ENCODE measurements around the gene ARHGEF28.

ARHGEF28 gene

GRCh38 chr5:73625944-73626811, at the start of gene ARHGEF28:
ARHGEF28 (plus strand) TSS chr5:73626196; CDS start chr5:73684852, 58,656 bp downstream.
- DNase-seq (ENCODE audit: low read depth) = peak; percentile 52

- DNase-seq (ENCODE audit: low read depth) = peak; percentile 30
Observed at GRCh38 chr5:73582285-73583145, 43.5 kb upstream of the ARHGEF28 start.

- DNase-seq (ENCODE audit: low read depth) = no peak
Observed at GRCh38 chr5:73587923-73588322, 38.1 kb upstream of the ARHGEF28 start.

GRCh38 chr5:73591102-73591695, 34.8 kb upstream of the ARHGEF28 start:
- DNase-seq (ENCODE audit: low read depth) = peak; percentile 94

GRCh38 chr5:73591698-73592501, 34.1 kb upstream of the ARHGEF28 start:
- DNase-seq (ENCODE audit: low read depth) = peak; percentile 99

GRCh38 chr5:73592551-73592950, 33.4 kb upstream of the ARHGEF28 start:
- no peak for DNase-seq (ENCODE audit: low read depth)

- peak; percentile 38 for DNase-seq (ENCODE audit: low read depth)
Observed at GRCh38 chr5:73596705-73597328, 29.2 kb upstream of the ARHGEF28 start.

- DNase-seq (ENCODE audit: low read depth) = no peak
Observed at GRCh38 chr5:73599380-73599779, 26.6 kb upstream of the ARHGEF28 start.

GRCh38 chr5:73603998-73604397, 22.0 kb upstream of the ARHGEF28 start:
- DNase-seq (ENCODE audit: low read depth) = peak; percentile 62

GRCh38 chr5:73605223-73606087, 20.5 kb upstream of the ARHGEF28 start:
- DNase-seq (ENCODE audit: low read depth) = peak; percentile 71

- DNase-seq (ENCODE audit: low read depth) = no peak
Observed at GRCh38 chr5:73606206-73606753, 19.7 kb upstream of the ARHGEF28 start.

- DNase-seq (ENCODE audit: low read depth) = no peak
Observed at GRCh38 chr5:73607228-73607627, 18.8 kb upstream of the ARHGEF28 start.

GRCh38 chr5:73612799-73613198, 13.2 kb upstream of the ARHGEF28 start:
- no peak for DNase-seq (ENCODE audit: low read depth)

- DNase-seq (ENCODE audit: low read depth) = no peak
Observed at GRCh38 chr5:73615085-73615484, 10.9 kb upstream of the ARHGEF28 start.

GRCh38 chr5:73615947-73616346, 10.0 kb upstream of the ARHGEF28 start:
- DNase-seq (ENCODE audit: low read depth) = no peak

- no peak for DNase-seq (ENCODE audit: low read depth)
Observed at GRCh38 chr5:73617510-73618279, 8.3 kb upstream of the ARHGEF28 start.

GRCh38 chr5:73619606-73620333, 6.2 kb upstream of the ARHGEF28 start:
- DNase-seq (ENCODE audit: low read depth) = no peak

GRCh38 chr5:73620334-73620687, 5.7 kb upstream of the ARHGEF28 start:
- no peak for DNase-seq (ENCODE audit: low read depth)

All from amniotic epithelial cell (primary cell).